ENCODE measurements around the gene CDH19. TPM values are rescaled to one million over a fixed set of nuclear protein-coding genes. Genes with fewer than 3 reads are reported as not detected.

Gene CDH19
- total and polyA plus RNA-seq, 2 of the 4 experiments (the other 2 are of a cell fraction), result not detected

DNA sequence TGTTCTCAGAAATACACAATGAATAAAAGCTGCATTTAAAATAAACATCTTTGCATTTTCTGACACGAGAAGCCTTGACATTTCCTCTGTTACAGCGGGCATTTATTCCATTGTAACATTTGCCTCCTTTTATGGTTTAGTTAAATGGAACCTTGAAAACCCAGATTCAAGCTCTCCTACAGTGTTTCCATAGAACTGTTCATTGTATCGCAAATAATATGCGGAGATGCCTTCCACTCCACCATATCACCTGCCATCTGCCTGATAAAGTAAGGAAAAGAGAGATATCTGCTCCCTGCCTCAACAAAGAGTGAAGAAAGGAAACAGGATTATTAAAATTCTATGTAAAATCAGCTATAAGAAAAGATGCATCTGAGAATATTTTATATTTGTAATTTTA, 69.8 kb downstream of the CDH19 start:
- H3K27ac ChIP-seq (ENCODE audit: insufficient read depth, low read length), result no peak overlapping the region
- no peaks in the 10 kb centered on the region for H3K79me1 ChIP-seq (ENCODE audit: low read depth in 1 of 2, low read length in 2 of 2)
- no peak overlapping the region for H3K4ac ChIP-seq (ENCODE audit: low read depth, low read length)
- no peak overlapping the region for H3K4me3 ChIP-seq (ENCODE audit: insufficient read depth, low read depth, low read length)
- H3K9me3 ChIP-seq (ENCODE audit: control insufficient read depth, insufficient read depth, low read length), result peaks cover 5% of the 10 kb centered on the region
- no peak overlapping the region for H4K5ac ChIP-seq (ENCODE audit: low read depth, low read length)
- H3K4me2 ChIP-seq (ENCODE audit: low read depth, low read length), result no peak overlapping the region
- H3K14ac ChIP-seq (replicated peaks; ENCODE audit: low read depth, low read length), result no peak overlapping the region
- no peak overlapping the region for H2AK9ac ChIP-seq (replicated peaks; ENCODE audit: low read depth, low read length, poor library complexity)
- no peak for ATAC-seq (ENCODE audit: low read depth)
- H3K4me1 ChIP-seq (ENCODE audit: control insufficient read depth, insufficient read depth, low read length), result no peaks in the 10 kb centered on the region
- intact Hi-C loops (cut with micrococcal nuclease), result no loop called here
- no peak overlapping the region for H2BK20ac ChIP-seq (ENCODE audit: low read depth, low read length)
- no peak overlapping the region for H2BK5ac ChIP-seq (ENCODE audit: low read depth, low read length, poor library complexity, severe bottlenecking)
- H3K9me1 ChIP-seq (ENCODE audit: insufficient read depth, low read length), result no peaks in the 10 kb centered on the region
- H4K91ac ChIP-seq (ENCODE audit: insufficient read depth, low read depth, low read length), result no peak overlapping the region
- WGBS, 2 experiments (ENCODE audit: extremely low coverage in 2 of 2, insufficient read length in 1 of 2), result no CpG with 5 or more reads among the region's 4 CpGs
- H2BK120ac ChIP-seq (ENCODE audit: low read depth, low read length), result no peak overlapping the region
- DNase-seq, result no peak
- no peak overlapping the region for H3K23ac ChIP-seq (ENCODE audit: low read depth, low read length)
- in situ Hi-C loops (cut with MboI; ENCODE audit: low sequenced_read_pairs), result no loop called here
- CTCF ChIA-PET, result no interaction called here
- H2AK5ac ChIP-seq (ENCODE audit: low read depth, low read length), result no peak overlapping the region
- no peak overlapping the region for H3K18ac ChIP-seq (ENCODE audit: low read depth, low read length)
- BruUV-seq (replicated peaks), result no TSS peak
- POLR2A ChIA-PET (ENCODE audit: unreplicated experiment), result no interaction called here
- no peaks in the 10 kb centered on the region for H4K20me1 ChIP-seq (ENCODE audit: insufficient read depth, low read length)
- no peaks in the 10 kb centered on the region for H3K36me3 ChIP-seq (ENCODE audit: control insufficient read depth, insufficient read depth, low read length)
- H2AFZ ChIP-seq (replicated peaks; ENCODE audit: low read length, poor library complexity), result no peak overlapping the region
- no peak overlapping the region for H3K56ac ChIP-seq (ENCODE audit: extremely low read depth, insufficient read depth, low read length)
- dilution Hi-C loops (cut with HindIII; ENCODE audit: low sequenced_read_pairs, unreplicated experiment), result no loop called here
- H3K9ac ChIP-seq (ENCODE audit: low read depth, low read length), result no peak overlapping the region
- TF ChIP-seq CEBPB (IDR thresholded peaks at IDR 0.05; ENCODE audit: low read depth, low read length), result no peak
- TF ChIP-seq RAD21 (IDR thresholded peaks at IDR 0.05; ENCODE audit: low read length), result no peak
- TF ChIP-seq, protein P1, sequence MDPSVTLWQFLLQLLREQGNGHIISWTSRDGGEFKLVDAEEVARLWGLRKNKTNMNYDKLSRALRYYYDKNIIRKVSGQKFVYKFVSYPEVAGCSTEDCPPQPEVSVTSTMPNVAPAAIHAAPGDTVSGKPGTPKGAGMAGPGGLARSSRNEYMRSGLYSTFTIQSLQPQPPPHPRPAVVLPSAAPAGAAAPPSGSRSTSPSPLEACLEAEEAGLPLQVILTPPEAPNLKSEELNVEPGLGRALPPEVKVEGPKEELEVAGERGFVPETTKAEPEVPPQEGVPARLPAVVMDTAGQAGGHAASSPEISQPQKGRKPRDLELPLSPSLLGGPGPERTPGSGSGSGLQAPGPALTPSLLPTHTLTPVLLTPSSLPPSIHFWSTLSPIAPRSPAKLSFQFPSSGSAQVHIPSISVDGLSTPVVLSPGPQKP (IDR thresholded peaks at IDR 0.05; ENCODE audit: borderline replicate concordance, low read depth, low read length), result no peak
- TF ChIP-seq, protein P2, sequence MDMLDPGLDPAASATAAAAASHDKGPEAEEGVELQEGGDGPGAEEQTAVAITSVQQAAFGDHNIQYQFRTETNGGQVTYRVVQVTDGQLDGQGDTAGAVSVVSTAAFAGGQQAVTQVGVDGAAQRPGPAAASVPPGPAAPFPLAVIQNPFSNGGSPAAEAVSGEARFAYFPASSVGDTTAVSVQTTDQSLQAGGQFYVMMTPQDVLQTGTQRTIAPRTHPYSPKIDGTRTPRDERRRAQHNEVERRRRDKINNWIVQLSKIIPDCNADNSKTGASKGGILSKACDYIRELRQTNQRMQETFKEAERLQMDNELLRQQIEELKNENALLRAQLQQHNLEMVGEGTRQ (IDR thresholded peaks at IDR 0.05; ENCODE audit: low read depth, low read length), result no peak
- no peak for TF ChIP-seq BHLHE40 (IDR thresholded peaks at IDR 0.05; ENCODE audit: low read depth, low read length)
- no peak for TF ChIP-seq RCOR1 (IDR thresholded peaks at IDR 0.05; ENCODE audit: insufficient replicate concordance, low read length)
- no peak for TF ChIP-seq NFE2L2 (IDR thresholded peaks at IDR 0.05; ENCODE audit: low read depth, low read length)
- TF ChIP-seq RFX5 (IDR thresholded peaks at IDR 0.05; ENCODE audit: low read depth, low read length), result no peak
- no peak for TF ChIP-seq MXI1 (IDR thresholded peaks at IDR 0.05; ENCODE audit: borderline replicate concordance, low read depth, low read length)
- no peaks in the 10 kb centered on the region for H3K27me3 ChIP-seq (ENCODE audit: control insufficient read depth, insufficient read depth, low read length)
- H2BK15ac ChIP-seq (ENCODE audit: low read depth, low read length), result no peak overlapping the region
- no peak overlapping the region for H4K8ac ChIP-seq (ENCODE audit: low read depth in 2 of 2, low read length in 2 of 2)

Data from IMR-90 (cell line).